HG03175 (cell line): ENCODE results near the gene PIWIL1.

Experiments used
- ATAC-seq: cut with Tn5 transposase; IDR thresholded peaks from one replicate; pipeline ENCODE4 v1.9.1; 2021; ENCODE audit warnings: mild to moderate bottlenecking, moderate library complexity; ENCODE audit not compliant: unreplicated experiment

Gene PIWIL1

DNA sequence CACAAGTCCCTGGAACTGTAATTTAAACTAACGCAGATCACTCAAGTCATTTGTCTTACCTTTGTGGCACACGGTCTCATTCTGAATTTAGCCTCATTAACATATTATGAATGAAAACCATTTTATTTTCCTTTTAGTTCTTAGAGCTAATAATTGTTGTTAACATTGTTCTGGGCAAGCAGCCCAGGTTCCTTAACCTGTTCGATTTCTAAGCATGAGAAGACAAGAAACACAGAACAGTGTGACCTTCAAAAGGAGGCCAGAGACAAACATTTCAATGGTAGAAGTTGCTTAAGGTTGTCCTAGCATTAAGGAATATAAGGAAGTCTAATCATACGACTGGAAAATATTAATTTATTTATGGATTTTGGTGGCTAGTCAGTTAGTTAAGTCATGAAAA, 35.2 kb downstream of the PIWIL1 start:
- no peak for ATAC-seq

DNA sequence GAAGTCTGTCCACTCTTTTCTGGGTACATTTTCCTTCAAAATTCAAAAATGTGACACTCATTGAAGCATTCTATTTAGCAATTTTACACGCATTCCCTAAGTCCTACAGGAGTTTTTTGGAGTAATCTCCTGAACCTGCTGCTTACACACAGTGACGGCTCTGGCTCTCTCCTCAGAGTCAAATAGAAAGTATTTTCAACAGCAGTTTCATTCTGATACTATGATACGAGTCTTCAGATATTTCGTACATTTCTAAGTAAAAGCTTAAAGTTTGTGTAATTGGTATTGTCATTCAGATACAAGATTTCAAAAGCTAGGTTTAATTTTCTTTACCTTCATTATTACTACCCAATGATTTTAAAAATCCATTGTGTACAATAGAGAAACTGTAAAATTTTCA, 36.4 kb downstream of the PIWIL1 start:
- ATAC-seq, result no peak

DNA sequence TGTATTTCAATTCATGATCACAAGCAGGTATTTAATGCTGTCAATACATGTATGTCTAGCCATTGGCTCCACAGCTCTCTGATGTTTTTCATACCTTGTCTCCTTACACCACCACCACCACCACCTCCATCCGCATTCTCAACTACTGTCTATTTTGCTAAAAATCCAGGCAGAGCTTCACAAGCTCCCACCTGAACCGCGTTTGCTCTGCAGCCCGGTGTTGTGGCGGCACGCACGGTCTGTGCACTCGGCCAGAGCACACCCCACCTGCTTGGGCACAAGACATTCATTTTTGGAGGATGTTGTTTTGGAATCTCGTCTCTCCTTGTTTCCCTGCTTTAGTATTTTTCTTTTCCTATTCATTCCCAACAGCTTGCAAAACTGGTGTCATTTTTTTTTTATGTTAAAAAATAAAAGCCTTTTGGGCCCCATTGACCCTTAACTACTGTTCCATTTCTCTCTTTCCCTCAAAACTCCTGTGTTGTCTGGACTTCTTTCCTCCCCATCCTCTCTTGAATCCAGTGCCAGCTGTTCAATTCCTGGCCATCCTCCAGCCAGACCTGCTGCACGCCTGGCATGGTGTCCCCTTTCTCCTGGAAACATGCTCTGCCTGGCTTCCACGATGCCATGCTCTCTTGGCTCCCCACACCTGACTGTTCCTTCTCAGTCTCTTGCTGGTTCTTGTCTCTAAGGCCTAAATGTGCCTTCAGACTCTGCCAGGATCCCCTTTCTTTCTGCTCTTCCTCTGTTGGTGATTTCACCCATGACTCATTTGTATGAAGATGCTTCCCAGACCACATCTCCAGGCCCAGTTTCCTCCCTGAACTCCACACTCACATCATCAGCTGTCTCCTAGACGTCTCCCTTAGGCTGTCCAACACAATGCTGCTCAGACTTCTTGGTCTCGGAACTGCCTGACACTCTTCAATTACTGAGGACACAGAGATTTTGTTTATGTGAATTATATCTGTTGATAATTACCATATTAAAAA, 37.9 kb downstream of the PIWIL1 start:
- ATAC-seq, result no peak

DNA sequence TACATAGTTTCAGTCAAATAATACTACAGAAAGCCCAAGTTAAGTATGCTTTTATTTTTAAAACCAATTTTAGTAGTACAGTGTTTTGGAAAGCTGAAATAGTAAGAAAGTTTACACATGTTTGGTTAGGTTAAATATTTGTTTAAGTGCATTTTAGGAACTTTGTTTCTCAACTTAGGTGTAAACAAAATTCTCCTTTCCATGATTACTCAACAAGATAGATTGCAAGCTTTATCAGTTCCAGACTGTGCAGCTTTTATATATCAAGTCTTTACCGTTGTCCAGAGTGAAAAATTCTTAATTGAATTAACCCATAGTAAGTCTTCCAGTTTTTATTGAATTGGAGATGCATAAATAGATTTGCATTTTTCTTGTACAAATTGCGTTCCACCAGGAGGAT, 45.1 kb downstream of the PIWIL1 start:
- no peak for ATAC-seq

- ATAC-seq, result no peak
Observed at GRCh38 chr12:130384234-130384633, 46.5 kb downstream of the PIWIL1 start.

DNA sequence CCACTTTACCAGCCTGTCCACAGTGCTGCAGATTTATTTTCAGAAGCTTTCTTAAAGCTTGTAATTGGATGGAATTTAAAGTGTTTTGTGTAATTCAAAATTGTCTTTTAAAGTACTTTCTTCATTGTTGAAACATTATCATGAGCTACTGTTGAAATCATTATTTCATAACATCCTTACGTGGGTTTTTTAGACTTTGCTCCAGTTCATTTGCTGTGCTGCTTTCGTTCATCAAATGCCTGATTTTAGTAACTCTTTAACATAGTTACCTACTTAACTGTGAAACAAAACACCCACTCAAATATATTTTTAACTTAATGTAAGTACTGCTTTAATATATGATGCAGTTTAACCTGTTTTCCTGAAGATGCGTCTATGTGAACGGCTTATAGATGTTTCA, 47.5 kb downstream of the PIWIL1 start:
- ATAC-seq, result no peak

GRCh38 chr12:130391186-130391585, 53.5 kb downstream of the PIWIL1 start:
- no peak for ATAC-seq

DNA sequence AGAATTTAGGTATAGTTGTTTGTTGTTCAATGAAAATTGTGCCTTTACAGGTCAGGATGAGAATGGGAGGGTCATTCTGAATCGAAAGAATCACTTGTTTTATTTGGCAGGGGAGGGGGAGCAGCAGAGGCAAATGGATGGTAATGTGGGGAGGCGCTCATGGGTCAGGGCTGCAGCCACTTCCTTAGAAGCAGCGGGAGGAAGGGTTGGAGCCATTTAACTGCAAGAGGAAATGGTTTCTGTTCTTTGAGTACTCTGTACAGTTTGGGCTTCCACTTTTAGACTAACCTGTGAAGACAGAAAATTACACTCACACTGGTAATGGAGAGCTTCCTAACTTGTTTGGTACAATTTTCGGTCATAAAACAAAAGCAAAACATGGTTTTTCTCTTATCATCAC, 57.2 kb downstream of the PIWIL1 start:
- ATAC-seq, result no peak

- no peak for ATAC-seq
Observed at GRCh38 chr12:130396667-130397066, 59.0 kb downstream of the PIWIL1 start.

DNA sequence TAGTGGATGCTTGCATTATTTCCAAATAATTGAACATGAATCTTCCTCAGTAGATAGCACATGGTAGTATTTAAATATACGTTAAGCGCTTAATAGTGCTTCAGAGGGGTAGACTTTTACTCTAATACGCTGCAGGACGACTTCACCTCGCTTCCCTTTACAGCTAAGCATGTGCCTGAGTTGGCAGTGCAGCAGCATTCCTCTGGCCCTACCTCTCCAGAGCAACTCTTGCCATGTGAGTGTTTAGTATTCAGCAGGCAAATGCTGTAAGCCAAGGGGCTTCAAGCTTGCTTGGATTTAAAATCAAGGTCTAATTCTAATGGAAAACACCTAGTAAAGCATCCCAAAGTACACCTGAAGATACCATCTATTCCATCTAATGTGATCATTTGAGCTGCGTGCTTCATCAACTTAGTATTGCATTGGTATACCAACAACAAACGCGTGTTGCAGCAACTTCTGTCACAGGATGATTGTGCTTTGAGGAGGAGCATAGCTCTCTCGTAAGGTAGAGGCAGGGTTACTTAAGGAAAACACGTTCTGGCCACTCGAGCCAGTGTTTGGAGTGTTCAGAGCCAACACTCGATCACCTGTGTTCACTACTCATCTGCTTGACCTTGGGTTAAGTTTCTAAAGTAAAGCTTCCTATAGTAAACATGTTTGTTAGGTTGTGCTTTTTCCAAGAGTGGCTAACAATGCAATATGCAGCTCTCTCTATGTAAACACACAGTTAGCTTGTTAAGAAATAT, 60.6 kb downstream of the PIWIL1 start:
- ATAC-seq, result no peak

DNA sequence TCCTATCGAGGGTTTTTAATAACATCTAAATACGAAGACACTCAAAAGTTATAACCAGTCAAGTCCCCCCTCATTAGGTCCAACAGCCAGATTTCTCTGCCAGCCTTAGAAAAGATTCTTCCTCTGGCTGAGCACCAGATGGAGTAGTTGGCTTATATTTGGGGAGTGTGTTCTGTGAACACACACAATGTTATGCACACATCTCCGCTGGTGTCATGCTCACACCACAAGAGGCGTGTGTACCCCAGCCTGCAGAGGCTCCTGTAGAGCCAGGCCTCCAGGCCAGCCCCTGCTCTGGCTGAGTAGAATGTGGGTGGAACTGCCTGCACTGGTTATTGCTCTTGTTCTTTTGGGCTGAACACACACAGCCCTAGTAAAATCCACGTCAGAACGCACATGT, 64.0 kb downstream of the PIWIL1 start:
- ATAC-seq, result no peak

DNA sequence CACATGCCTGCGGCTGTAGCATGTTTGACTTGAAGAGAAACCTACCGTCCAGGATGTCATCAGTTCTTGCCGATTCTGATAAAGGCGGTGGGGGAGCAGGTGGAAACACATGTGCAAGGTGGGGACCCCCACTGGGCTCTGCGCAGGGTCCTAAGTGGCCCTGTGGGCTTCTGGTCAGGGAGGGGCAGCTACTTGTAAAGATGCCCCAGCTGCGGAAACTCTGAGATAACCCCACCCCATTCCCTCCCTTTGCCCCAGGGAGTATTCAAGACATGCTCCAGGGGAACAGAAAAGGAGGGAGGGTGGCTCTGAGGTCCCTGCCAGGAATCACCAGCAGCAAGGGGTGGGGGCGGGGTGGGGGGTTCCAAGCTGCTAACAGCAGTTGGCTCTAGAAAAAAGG, 67.6 kb downstream of the PIWIL1 start:
- no peak for ATAC-seq

DNA sequence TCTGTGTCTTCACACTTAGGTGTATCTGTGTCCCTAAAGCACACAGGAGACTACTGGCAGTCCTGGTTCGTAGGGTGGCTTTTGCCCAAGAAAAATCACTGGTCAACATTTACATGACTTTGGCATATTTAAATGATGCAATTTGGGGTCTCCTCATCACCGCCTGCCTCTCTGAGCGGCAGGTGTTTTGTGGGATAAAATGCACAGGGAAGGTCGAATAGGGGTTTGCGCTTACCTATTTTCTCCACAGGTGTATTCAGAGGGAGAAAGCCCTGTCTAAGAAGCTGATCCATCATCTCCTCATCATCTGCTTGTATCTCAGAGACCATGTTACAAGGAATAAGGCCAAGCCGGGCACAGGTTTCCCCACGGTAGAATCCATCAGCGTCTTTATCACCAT, 74.7 kb downstream of the PIWIL1 start:
- ATAC-seq, result no peak

GRCh38 chr12:130413909-130414308, 76.2 kb downstream of the PIWIL1 start:
- ATAC-seq, result no peak

DNA sequence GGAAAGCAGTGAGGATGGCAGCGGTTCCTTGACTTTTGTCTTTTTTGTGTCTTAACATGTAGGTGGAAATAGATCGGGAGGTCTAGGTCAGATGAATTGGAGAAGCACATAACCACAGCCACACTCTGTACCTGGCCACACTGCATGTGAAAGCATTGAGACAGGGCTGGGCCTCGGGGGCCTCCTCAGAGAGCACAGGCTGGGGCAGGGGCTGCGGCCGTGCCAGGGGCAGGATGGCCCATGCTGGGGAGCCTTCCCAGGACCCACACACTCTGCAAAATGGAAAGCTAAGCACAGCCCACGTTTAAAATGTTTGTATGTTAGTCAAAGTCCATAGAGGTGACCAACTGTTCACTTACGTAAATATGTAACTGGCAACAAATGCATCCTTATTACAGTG, 76.7 kb downstream of the PIWIL1 start:
- ATAC-seq, result no peak

DNA sequence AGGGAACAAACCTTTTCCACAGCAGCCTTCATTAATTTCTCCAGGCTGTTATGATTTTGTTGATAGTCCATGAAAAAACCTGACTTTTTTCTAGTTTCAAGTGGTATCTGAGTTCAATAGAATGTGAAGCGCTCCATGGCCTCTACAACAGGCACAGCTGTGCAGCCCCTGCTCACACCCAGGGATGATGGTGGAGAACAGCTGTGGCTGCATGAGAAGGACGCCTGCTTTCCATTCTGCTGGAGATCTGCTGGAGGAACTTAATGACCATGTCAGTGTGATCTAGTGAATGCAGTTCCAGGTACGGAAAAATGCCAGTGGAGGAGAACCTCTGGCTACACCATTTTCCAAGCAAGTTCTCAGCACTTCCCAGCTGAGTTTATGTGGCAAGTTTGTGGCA, 80.6 kb downstream of the PIWIL1 start:
- ATAC-seq, result no peak

GRCh38 chr12:130419116-130419515, 81.4 kb downstream of the PIWIL1 start:
- ATAC-seq, result no peak

DNA sequence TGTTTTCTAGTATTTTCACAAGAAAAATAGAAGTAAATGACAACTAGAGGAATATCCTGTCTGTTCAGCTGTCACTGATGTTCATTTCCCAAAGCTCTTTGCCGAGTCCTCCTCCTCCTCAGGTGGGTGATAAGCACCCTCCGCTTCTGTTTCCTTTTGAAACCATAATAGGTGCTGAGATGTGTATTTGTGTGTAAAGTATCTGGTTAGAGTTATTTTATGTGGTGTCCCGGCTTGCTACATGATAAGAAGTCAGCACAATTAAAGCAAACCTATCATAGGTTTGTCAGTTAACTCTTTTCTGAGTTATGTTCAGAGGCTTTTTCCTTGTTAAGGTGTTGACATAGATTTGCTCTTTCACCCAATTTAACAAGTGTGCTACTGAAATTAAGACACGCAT, 82.4 kb downstream of the PIWIL1 start:
- ATAC-seq, result no peak

- ATAC-seq, result no peak
Observed at GRCh38 chr12:130421896-130422295, 84.2 kb downstream of the PIWIL1 start.
